CMK (cell line): ENCODE data around the gene DIDO1.

Experiments
- DNase-seq: peaks from one replicate; pipeline ENCODE4 v3.0.0-alpha.2; 2010; ENCODE audit warnings: low read depth

DIDO1 gene

GRCh38 chr20:62926229-62927127 lies at the start of gene DIDO1:
Gene DIDO1 (minus strand): TSS chr20:62926505.
- DNase-seq, result peak; percentile 65

GRCh38 chr20:62975251-62975760 lies 49.0 kb upstream of the DIDO1 start:
- DNase-seq, result no peak

DNA sequence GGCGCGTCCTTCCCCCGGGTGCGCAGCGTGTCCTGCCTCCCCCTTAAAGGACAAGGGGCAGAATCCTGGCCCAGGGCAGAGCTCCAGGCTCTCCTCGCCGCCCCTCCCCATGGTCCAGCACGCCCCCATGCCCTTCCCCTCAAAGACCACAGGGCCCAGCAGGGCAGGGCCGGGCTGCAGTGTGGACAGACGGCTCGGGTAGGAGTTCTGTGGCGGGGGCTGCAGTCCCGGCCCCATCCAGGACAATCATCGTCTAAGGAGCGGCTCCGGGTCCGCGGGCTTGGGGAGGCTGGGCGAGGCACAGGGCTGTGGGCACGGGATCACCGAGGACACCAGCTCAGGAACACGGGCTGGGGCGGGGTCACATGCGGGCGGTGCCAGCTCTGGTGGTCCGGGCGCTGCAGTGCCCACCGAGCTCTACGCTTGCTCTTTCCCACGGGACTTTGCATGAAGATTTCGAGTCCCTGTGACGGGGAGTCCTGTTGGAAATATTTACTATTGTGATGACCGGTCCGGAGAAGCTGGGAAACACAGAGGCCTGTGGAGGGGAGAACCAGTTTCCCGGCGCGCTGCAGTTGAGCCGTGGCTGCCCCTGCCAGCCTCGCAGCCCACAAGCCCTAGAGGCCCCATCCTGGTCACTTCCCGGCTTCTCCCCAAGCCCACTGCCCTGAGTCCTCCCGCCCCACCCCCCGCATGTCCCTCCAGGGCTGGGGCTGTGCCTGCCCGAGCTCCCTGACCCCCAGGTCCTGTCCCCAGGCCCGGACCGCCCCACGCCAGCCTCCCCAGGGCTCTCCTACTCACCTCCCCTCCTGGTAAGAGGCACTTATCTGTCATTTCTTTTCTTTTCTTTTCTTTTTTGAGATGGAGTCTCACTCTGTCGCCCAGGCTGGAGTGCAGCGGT lies 46.8 kb upstream of the DIDO1 start:
- DNase-seq, result no peak

- peak; percentile 76 for DNase-seq
Measured at GRCh38 chr20:62971950-62972844, 45.9 kb upstream of the DIDO1 start.

- DNase-seq, result no peak
Measured at GRCh38 chr20:62971211-62971949, 45.1 kb upstream of the DIDO1 start.

DNA sequence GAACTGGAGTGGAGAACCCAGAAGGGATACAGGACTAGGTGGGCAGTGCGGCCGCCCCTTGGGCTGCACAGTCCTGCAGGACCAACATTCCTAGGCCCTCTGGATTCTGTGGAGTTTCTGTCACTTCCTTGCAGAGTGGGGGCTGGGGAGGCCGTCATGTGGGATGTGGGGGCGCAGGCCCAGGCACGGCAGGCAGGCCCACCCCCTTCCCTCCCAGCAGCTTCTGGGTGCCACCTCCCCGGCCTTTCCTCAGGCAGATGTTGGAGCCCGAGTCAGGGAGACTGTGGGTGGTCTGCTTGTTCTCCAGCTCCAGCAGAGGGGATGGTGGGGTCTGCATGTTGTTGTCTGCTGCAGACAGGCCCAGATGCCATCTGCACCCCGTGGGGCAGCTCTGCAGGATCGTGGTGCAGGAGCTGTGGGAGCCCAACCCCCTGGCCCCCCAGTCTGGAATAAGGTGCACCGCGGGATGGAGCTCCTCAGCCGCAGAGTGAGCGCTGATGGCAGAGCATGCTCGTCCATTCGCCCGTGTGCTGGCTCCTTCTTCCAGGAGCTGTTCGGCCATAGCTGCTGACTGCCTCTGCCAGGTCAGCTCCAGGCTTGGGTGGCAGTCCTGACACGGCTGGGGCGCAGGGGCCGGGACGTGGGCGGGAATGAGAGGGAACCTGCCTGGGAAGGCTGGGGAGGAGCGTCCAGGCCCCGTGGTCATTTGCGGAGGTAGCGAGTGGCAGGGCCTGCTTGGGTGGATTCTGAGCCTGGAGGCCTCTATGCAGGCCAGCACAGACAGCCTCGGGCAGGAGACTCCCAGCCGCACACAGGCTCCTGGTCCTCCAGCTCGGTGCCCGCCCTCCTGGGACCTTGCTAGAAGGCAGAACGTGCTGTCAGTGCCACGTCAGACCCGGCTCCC lies 44.3 kb upstream of the DIDO1 start:
- DNase-seq, result no peak

DNA sequence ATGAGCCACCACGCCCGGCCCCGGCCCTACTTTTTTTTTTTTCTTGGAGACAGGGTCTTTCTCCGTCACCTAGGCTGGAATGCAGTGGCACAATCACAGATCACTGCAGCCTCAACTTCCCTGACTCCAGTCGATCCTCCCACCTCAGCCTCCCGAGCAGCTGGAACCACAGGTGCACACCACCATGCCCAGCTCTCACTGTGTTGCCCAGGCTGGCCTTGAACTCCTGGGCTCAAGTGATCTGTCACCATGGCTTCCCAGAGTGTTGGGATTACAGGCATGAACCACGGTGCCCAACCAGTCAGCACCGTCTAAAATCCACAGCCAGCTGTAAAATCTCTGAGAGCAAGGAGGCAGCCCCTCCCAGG lies 43.6 kb upstream of the DIDO1 start:
- DNase-seq, result no peak

DNA sequence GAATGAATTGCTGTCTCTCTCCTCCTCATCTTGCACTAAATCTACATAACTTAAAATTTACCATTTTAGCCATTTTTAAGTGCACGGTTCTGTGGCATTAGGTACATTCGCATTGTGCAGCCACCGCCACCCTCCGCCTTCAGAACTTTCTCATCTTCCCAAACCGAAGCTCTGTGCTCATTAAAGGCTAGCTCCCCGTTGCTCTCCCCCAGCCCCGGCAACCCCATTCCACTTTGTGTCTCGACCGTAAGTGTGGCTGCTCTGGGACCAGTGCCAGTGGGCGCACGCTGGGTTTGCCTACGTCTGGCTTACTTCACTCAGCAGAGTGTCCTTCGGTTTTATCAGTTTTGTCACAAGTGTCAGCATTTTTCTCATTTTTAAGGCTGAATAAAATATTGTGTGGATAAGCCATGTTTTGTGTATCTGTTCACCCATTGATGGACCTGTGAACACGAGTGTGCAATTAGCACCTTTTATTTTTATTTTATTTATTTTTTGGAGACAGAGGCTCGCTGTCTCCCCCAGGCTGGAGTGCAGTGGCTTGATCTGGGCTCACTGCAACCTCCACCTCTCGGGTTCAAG lies 43.0 kb upstream of the DIDO1 start:
- no peak for DNase-seq

GRCh38 chr20:62968378-62969178 lies 42.3 kb upstream of the DIDO1 start:
- DNase-seq, result no peak

DNA sequence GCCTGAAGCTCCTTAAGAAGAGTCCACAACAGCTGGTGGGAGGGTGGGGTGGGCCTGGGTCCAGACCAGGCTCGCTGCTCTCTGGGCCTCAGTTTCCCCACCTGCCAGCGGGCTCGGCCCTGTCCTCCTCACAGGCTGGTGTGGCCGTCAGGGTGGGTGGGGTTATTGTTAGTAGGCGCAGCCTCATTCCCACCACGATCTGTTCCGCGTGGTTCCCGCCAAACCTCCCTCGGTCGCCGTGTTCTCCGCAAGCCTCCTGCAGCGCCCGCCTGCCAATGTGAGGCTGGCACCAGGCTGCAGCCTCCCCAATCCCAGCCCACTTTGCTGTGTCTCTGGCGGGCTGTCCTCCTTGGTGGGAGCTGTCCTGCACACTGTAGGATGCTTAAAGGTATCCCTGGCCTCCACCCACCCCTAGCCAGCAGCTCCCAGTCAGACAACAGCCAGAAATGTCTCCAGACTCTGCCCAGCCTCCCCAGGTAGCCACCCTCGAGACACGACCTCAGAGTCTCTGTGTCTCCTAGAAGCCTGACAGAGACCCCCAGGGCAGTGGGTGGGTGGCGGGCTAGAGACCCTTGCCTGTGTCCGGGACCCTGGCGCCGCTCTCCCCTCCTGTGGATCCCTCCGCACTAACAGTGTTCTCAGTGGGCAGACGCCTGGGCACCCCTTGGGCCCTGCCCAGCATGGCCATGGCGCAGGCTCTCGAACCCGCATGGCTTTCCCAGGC lies 41.5 kb upstream of the DIDO1 start:
- no peak for DNase-seq

- no peak for DNase-seq
Measured at GRCh38 chr20:62967149-62967501, 40.8 kb upstream of the DIDO1 start.

GRCh38 chr20:62966212-62967148 lies 40.2 kb upstream of the DIDO1 start:
- no peak for DNase-seq

GRCh38 chr20:62965363-62965771 lies 39.1 kb upstream of the DIDO1 start:
- DNase-seq, result no peak

- DNase-seq, result no peak
Measured at GRCh38 chr20:62964700-62965099, 38.4 kb upstream of the DIDO1 start.

- no peak for DNase-seq
Measured at GRCh38 chr20:62963614-62964397, 37.5 kb upstream of the DIDO1 start.
